Motor neuron (in vitro differentiated cells): Measurements from ENCODE around the gene TMEM108. TPM values are rescaled to one million over a fixed set of nuclear protein-coding genes. Genes with fewer than 3 reads are reported as not detected.
A peak's percentile ranks its signal among the peaks of the same experiment; 100 is the strongest.

ENCODE experiments used
- ATAC-seq, 8 experiments: fragments of 200-7000 bp; cut with Tn5 transposase; replicated peaks in 6 of 8; 2 replicates each; pipeline ENCODE4 v1.8.0; 2021; ENCODE audit warnings: mild to moderate bottlenecking in 8 of 8, moderate library complexity in 8 of 8
- H3K27ac ChIP-seq, 2 donors: fragments of 250-450 bp; sonication (Bioruptor Pico); 2 replicates each; pipeline ENCODE4 v1.9.0; 2021; ENCODE audit warnings: antibody characterized with exemption in 2 of 2, mild to moderate bottlenecking in 2 of 2, moderate library complexity in 1 of 2
- H3K4me1 ChIP-seq, 2 donors: fragments of 250-450 bp; sonication (Bioruptor Pico); replicated peaks in 1 of 2; 2 replicates each; pipeline ENCODE4 v1.6.1; 2021; ENCODE audit warnings: antibody characterized with exemption in 2 of 2, mild to moderate bottlenecking in 2 of 2, moderate library complexity in 1 of 2
- H3K4me3 ChIP-seq, 5 donors: fragments of 250-450 bp; sonication (Bioruptor Pico); 2 replicates each; pipeline ENCODE4 v1.9.0; 2021; ENCODE audit warnings: antibody characterized with exemption in 5 of 5, mild to moderate bottlenecking in 5 of 5, moderate library complexity in 4 of 5
- WGBS, 10 experiments: fragments of 450-650 bp; shearing (Covaris generic); methylation state at CpG; one replicate each; pipeline ENCODE4 v1.0.0; 2022; 5-methylcytosine and 5-hydroxymethylcytosine counted together
- in situ Hi-C, 9 experiments: fragments of 400-800 bp; cut with MboI; loops; one replicate each; pipeline ENCODE4 v1.15.0; 2021; ENCODE audit warnings: low sequenced_read_pairs in 9 of 9, low pct_unique_long_range_greater_than_20kb in 2 of 9; ENCODE audit not compliant: unreplicated experiment in 9 of 9
- total RNA-seq, 8 experiments: library from RNA; unstranded; fragments of 300-600 nt; gene quantifications; 2 replicates each; pipeline versions ENCODE4 v1.2.3 to v1.2.4, GENCODE V29; 2022

Gene TMEM108
- total RNA-seq, 8 experiments from 2014 or later, result 0.51 to 28.4 (median 2.9) TPM

DNA sequence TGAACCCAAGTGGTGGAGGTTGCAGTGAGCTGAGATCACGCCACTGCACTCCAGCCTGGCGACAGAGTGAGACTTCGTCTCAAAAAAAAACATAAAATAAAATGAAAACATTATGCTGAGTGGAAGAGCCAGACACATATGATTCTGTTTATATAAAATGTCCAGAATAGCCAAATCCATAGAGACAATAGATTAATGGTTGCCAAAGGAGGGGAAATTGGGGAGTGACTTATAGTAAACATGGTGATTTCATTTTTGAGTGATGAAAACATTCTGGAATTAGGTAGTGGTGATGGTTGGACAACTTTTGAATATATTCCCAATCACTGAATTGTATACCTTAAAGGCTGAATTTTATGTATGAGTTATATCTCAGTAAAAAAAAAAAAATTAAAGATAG lies 189.6 kb downstream of the TMEM108 start:
- H3K4me3 ChIP-seq, result no peak overlapping the region
- WGBS, 10 experiments, result 0 to 100% (median 82%) methylated on average over 1 to 3 of the region's 3 CpGs; no CpG with 5 or more reads in 1 of the 10 experiments
- no peak for ATAC-seq
- H3K27ac ChIP-seq, result no peak overlapping the region
- no peaks in the 10 kb centered on the region for H3K4me1 ChIP-seq
- in situ Hi-C loops, result no loop called here

DNA sequence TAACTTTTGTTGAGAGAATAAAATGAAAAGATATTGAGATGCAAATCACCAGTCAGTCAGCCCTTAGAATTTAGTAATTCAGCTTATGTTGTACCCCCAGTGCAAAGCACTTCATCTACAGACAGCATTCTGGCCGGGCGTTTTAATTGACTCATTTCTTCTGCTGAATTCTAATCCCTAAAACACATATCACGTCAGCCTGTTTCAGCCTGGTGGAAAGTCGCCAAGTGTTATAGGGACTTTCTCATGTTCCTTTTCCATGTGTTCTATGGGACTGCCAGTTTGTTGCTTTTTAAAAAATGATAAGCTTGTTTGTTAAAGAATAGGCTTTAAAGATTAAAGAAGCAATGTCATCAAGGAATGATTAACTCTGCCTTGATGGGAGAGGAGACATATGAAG lies 192.0 kb downstream of the TMEM108 start:
- H3K4me1 ChIP-seq, result no peaks in the 10 kb centered on the region
- WGBS, 10 experiments, result 0 to 80% (median 71%) methylated on average over 1 to 4 of the region's 4 CpGs; no CpG with 5 or more reads in 1 of the 10 experiments
- no peak overlapping the region for H3K4me3 ChIP-seq
- H3K27ac ChIP-seq, result no peak overlapping the region
- in situ Hi-C loops, result no loop called here
- no peak for ATAC-seq

DNA sequence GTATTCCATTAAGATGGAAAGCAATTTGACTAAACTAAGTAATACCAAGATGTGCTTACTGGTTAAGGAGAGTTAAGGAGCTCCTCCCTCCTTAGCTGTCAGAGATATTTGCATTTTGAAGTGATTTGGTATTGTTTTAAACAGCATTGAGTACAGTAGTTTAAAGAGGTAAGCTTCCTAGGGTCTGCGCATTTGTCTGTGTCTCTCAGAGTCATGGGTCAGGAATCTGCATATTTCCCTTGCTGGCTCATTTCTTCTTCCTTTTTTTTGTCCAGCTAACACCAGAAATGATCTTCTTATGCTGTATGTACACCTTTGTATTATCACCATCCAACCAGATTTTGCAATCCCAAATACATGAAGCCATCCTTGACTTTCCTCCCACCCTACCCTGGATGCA lies 198.7 kb downstream of the TMEM108 start:
- Histone ChIP-seq H3K27ac (no peak overlapping the region), H3K4me1 (no peaks in the 10 kb centered on the region), H3K4me3 (no peak overlapping the region)
- no peak for ATAC-seq
- WGBS, 10 experiments, result 20 to 100% (median 100%) methylated on average over 1 of the region's 1 CpG; no CpG with 5 or more reads in 5 of the 10 experiments
- in situ Hi-C loops, result no loop called here

DNA sequence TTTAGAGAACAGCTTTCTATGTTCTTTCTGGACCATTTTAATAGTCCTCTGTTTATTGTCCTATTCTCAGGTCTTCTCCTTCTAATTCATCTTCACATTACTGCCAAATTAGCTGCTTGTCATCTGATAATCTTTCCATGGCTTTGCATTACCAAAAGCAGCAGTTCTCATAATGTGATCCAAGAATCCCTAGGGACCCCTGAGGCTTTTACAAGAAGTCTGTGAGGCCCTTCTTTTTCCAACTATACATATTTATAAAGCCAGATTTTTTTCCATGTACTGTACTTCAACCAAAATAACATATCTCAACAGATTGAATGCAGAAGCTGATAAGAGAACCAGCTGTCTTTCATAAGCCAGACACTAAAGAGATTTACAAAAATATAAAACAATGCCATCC lies 199.2 kb downstream of the TMEM108 start:
- in situ Hi-C loops, result no loop called here
- H3K4me1 ChIP-seq, result no peaks in the 10 kb centered on the region
- no peak for ATAC-seq
- no peak overlapping the region for H3K4me3 ChIP-seq
- no peak overlapping the region for H3K27ac ChIP-seq

DNA sequence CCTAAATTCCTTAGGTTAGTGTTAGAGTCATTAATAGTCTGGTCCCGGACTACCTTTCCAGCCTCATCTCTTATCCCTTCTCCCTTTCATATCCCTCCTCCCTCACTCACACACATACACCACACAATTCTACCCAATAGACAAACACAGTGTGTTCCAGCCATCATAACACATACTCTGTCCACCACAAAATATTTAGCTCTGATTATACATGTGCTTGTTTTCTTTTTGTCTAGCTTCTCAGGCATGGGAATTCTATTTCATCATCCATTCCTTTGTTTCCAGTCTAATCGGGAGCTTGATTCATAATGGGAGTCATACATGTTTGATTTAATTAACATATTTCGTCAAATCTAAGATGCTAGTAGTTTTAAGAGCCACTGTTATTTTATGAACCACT lies 199.8 kb downstream of the TMEM108 start:
- no peak overlapping the region for H3K27ac ChIP-seq
- H3K4me1 ChIP-seq, result no peaks in the 10 kb centered on the region
- WGBS, 10 experiments, result 8 to 100% (median 92%) methylated on average over 1 to 3 of the region's 3 CpGs
- in situ Hi-C loops, result no loop called here
- no peak overlapping the region for H3K4me3 ChIP-seq
- no peak for ATAC-seq

DNA sequence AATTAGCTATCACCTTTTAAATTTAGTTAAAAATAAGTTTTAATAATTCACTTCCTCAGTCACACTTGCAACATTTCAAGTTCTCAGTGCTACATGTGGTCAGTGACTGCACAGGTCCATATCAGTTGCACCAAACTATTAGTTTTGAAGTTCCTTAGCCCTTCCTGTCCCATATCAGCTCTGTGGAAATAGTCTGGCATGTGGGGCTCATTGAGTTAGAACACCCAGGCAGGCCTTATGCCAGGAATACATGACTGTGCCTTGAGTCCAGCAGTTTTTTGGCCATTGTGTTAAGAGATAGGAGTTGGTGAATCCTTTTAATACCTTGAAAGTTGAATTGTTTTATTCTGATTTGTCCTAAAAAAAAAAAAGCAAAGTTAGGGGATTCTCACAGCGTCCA lies 207.9 kb downstream of the TMEM108 start:
- 50 to 100% (median 86%) methylated on average over 1 of the region's 1 CpG; no CpG with 5 or more reads in 4 of the 10 experiments for WGBS, 10 experiments
- in situ Hi-C loops, result no loop called here
- Histone ChIP-seq H3K4me1 (no peaks in the 10 kb centered on the region), H3K4me3 (no peak overlapping the region), H3K27ac (no peak overlapping the region)
- ATAC-seq, result no peak

DNA sequence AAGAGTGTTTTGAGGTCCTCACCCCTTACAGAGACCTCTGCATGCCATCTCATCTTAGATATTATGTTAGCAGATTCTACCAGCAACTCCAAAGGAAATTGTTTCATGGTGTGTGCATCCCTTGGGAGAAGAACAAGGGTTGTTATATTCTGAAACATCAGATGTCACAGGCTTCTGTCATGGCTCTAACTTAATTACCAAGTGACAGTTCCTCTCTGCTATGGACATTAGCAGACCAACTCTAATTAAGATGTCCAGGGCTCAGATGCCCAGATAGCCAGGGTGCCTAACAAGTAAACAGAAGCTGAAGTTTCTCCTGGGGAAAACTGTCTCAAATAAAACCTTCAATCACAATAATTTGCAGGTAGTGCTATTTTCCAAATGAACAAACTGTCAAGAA lies 208.6 kb downstream of the TMEM108 start:
- no peaks in the 10 kb centered on the region for H3K4me1 ChIP-seq
- no peak overlapping the region for H3K27ac ChIP-seq
- no peak overlapping the region for H3K4me3 ChIP-seq
- ATAC-seq, result no peak
- in situ Hi-C loops, result no loop called here

DNA sequence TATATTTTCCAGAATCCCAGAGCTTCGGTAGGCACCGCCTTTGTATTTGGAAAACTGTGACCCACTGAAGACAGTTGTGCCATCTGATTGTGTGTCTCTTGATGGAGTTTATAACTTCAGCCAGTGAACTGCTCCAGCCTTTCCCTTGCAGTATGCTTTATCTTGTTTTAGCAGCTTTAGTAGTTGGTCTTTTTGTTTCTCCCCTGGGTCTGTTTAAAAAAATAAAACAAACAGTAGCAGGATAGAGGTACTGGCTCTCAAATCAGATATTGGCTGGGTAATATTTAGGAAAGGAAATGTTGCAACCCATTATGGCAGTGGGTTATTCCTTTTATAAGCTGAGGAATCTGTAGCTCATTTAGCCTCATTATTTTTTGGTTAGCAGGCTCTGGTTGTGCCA lies 210.2 kb downstream of the TMEM108 start:
- H3K27ac ChIP-seq, result no peak overlapping the region
- no peak overlapping the region for H3K4me3 ChIP-seq
- ATAC-seq, result no peak
- 8 to 100% (median 100%) methylated on average over 1 to 2 of the region's 2 CpGs; no CpG with 5 or more reads in 3 of the 10 experiments for WGBS, 10 experiments
- in situ Hi-C loops, result no loop called here
- H3K4me1 ChIP-seq, result no peaks in the 10 kb centered on the region

DNA sequence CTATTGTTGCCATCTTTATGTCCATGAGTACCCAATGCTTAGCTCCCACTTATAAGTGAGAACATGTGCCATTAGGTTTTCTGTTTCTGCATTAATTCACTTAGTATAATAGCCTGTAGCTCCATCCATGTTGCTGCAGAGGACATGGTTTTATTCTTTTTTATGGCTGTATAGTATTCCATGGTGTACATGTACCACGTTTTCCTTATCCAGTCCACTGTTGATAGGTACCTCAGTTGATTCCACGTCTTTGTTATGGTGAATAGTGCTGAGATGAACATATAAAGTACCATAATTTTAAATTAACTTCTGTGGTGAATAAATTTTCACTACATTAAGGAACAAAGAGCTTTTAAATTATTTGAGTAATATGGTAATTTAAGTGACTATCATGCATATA lies 211.3 kb downstream of the TMEM108 start:
- in situ Hi-C loops, result no loop called here
- H3K4me3 ChIP-seq, result no peak overlapping the region
- WGBS, 10 experiments, result 10 to 73% (median 43%) methylated on average over 1 to 2 of the region's 2 CpGs; no CpG with 5 or more reads in 1 of the 10 experiments

DNA sequence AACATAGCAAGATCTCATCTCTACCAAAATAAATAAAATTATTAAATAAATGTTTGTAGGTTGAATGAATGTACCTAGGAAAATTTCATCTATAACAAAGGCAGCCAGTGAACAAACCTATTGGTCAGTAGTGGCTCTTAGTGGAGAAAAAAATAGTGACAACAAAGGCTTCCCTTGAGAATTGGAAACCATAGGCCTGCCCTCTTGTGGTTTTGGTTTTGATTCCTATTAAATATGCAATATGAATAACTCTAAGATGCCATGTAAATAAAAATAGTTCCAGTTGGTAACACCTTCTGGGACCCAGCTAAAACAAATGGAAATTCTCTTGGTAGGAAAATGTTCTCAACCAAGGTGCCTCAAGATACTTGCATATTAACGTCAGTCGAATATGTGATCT lies 216.0 kb downstream of the TMEM108 start:
- H3K4me3 ChIP-seq, result no peak overlapping the region
- H3K27ac ChIP-seq, result no peak overlapping the region
- ATAC-seq, result no peak
- WGBS, 10 experiments, result 0 to 100% (median 95%) methylated on average over 2 of the region's 2 CpGs; no CpG with 5 or more reads in 1 of the 10 experiments
- in situ Hi-C loops, result no loop called here
- H3K4me1 ChIP-seq, result no peaks in the 10 kb centered on the region

More for the DNA sequence above, 211.3 kb downstream of the TMEM108 start:
- ATAC-seq, result no peak
- Histone ChIP-seq H3K27ac (no peak overlapping the region), H3K4me1 (no peaks in the 10 kb centered on the region)

DNA sequence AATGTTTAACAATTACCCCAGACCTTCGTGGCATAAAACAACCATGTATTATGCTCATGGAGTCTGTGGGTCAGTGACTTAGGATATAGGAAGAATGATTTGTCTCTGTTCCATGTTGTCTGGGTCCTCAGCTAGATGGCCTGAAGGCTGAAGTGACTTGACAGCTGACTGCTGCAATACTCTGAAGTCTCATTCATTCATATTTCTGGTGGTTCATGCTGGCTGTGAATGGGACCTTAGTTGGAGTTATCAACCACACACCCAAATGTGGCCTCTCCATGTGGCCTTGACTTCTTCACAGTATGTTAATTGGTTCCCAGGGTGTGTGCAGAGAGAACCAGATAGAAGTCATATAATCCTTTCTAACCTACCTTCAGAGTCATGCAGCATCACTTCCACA lies 216.5 kb downstream of the TMEM108 start:
- WGBS, 10 experiments, result 0 to 100% (median 76%) methylated on average over 1 of the region's 1 CpG; no CpG with 5 or more reads in 3 of the 10 experiments
- H3K4me3 ChIP-seq, result no peak overlapping the region
- in situ Hi-C loops, result no loop called here

DNA sequence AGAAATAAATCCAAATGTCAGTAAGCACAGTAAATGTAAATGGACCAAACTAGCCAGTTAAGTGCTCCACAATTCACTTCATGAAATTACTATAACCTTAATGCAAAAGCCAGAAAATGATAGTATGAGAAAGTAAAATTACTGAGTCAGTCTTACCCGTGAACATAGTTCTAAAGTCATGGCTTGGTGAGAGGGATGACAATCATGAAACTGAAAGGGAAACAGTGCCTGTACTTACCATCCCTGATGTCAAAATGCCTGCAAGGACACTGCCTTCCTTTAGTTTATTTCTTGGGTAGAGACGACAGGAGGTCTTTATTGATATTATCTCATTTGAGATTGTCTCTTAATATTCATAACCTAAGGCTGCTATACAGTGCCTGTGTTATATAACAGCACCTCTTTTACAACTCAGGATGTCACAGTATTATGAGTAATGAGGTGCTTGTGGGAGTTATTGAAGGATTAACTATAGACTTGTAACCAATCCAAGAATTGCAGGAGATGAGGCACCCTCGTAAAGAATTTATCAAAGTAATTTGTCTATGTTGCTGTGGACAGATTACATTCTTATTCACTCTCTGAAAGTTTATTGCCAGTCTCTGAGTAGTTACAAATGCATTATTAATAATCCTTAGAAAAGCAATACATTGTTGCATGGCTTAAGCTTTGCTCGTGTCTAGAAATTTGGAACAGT lies 218.7 kb downstream of the TMEM108 start:
- in situ Hi-C loops, result no loop called here
- Histone ChIP-seq H3K4me1 (no peaks in the 10 kb centered on the region), H3K27ac (no peak overlapping the region), H3K4me3 (no peak overlapping the region)
- peak in 2 of 8 experiments; percentile 19 to 39 for ATAC-seq
- 0 to 88% (median 60%) methylated on average over 1 to 4 of the region's 4 CpGs for WGBS, 10 experiments

More for the DNA sequence above, 216.5 kb downstream of the TMEM108 start:
- ATAC-seq, result peak in 2 of 8 experiments; percentile 45 to 50
- H3K27ac ChIP-seq, result no peak overlapping the region
- H3K4me1 ChIP-seq, result no peaks in the 10 kb centered on the region

DNA sequence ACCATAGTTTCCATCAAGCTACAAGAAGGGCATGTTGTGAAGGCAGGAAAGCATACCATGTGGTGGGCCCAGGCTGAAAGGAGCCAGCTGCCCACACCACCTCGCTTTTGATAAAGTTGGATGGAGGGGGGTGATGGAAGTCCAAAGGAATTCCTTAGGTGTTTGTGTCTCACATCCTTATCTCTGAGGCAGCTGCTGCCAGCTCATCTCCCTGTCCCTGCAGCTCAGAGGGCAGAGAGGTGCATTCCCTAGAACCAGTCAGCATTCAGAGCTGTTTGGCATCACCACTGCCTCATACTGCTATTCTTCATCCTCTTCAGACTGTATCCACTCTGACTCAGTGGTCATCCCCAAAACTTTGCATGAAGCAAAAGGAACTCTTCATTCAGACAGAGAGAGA lies 220.2 kb downstream of the TMEM108 start:
- 20 to 78% methylated on average over 1 of the region's 1 CpG; no CpG with 5 or more reads in 8 of the 10 experiments for WGBS, 10 experiments

DNA sequence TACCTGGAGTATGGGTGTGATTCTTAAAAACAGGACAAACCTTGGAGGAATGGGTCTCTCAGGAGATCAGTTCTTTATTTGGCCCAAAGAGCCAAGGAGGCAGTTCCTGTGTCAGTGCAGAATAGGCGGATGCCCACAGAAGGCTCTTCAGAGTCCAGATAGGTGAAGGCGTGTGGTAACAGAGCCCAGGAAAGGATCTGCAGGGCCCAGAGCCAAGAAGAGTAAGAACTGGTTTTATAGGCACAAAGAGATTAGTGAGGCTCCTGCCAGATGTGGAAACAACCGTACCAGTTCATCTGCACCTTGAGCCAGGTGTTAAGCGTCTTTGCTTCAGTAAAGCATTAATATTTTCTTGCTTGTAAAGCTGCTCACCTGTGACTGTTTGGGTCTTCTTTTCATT lies 221.6 kb downstream of the TMEM108 start:
- no peak for ATAC-seq
- in situ Hi-C loops, result no loop called here
- WGBS, 10 experiments, result 15 to 100% (median 92%) methylated on average over 1 to 4 of the region's 4 CpGs; no CpG with 5 or more reads in 3 of the 10 experiments
- H3K27ac ChIP-seq, result no peak overlapping the region
- no peaks in the 10 kb centered on the region for H3K4me1 ChIP-seq
- H3K4me3 ChIP-seq, result no peak overlapping the region

More for the DNA sequence above, 220.2 kb downstream of the TMEM108 start:
- Histone ChIP-seq H3K27ac (no peak overlapping the region), H3K4me3 (no peak overlapping the region), H3K4me1 (no peaks in the 10 kb centered on the region)
- in situ Hi-C loops, result no loop called here
- ATAC-seq, result no peak
